Measurements from ENCODE around the gene RIMBP2.

Gene RIMBP2

GRCh38 chr12:130715998-130716968 is at the start of gene RIMBP2 (continued):
- TF ChIP-seq TSHZ1 (tag by site-specific recombination; IDR thresholded peaks at IDR 0.05; ENCODE audit: borderline replicate concordance) = no peak
- TF ChIP-seq ZNF184 (tag by site-specific recombination; IDR thresholded peaks at IDR 0.05) = no peak
- TF ChIP-seq HIC1 (tag by site-specific recombination; IDR thresholded peaks at IDR 0.05) = no peak
- TF ChIP-seq ZNF121 (tag by site-specific recombination; IDR thresholded peaks at IDR 0.05) = no peak
- no peak for TF ChIP-seq ZNF792 (tag by site-specific recombination; IDR thresholded peaks at IDR 0.05)
- TF ChIP-seq ZNF837 (tag by site-specific recombination; IDR thresholded peaks at IDR 0.05) = no peak
- TF ChIP-seq ZNF2 (tag by site-specific recombination; IDR thresholded peaks at IDR 0.05) = no peak
- TF ChIP-seq ZBTB17 (tag by site-specific recombination; IDR thresholded peaks at IDR 0.05) = peak; percentile 96
- TF ChIP-seq ZFP37 (tag by site-specific recombination; IDR thresholded peaks at IDR 0.05) = no peak
- no peak for TF ChIP-seq GLIS1 (tag by site-specific recombination; IDR thresholded peaks at IDR 0.05)
- no peak for TF ChIP-seq HOXA7 (CRISPR knock-in tag; IDR thresholded peaks at IDR 0.05; ENCODE audit: borderline replicate concordance)
- no peak for TF ChIP-seq ZNF624 (tag by site-specific recombination; IDR thresholded peaks at IDR 0.05)
- TF ChIP-seq ZNF645 (tag by site-specific recombination; IDR thresholded peaks at IDR 0.05) = no peak
- no peak for TF ChIP-seq ZNF394 (tag by site-specific recombination; IDR thresholded peaks at IDR 0.05; ENCODE audit: borderline replicate concordance)
- no peak for TF ChIP-seq ZNF433 (tag by site-specific recombination; IDR thresholded peaks at IDR 0.05; ENCODE audit: low read depth)
- TF ChIP-seq ZNF404 (tag by site-specific recombination; IDR thresholded peaks at IDR 0.05) = no peak
- no peak for TF ChIP-seq PBX3 (CRISPR knock-in tag; IDR thresholded peaks at IDR 0.05)
- TF ChIP-seq ZNF391 (tag by site-specific recombination; IDR thresholded peaks at IDR 0.05; ENCODE audit: borderline replicate concordance, low read depth) = no peak

GRCh38 chr12:130765186-130765659 is 49.1 kb upstream of the RIMBP2 start:
- Histone ChIP-seq H3K4me3 (ENCODE audit: low read depth, low read length) (no peak overlapping the region), H3K9me3 (ENCODE audit: control insufficient read depth, insufficient read depth, low read depth, low read length) (no peaks in the 10 kb centered on the region), H3K36me3 (ENCODE audit: control insufficient read depth in 2 of 2, insufficient read depth in 1 of 2, low read length in 2 of 2) (no peaks in the 10 kb centered on the region), H3K4me1 (ENCODE audit: control insufficient read depth, insufficient read depth, low read length) (no peaks in the 10 kb centered on the region), H3K27ac (ENCODE audit: extremely low read depth, low read depth, low read length) (no peak overlapping the region)
- POLR2A ChIA-PET = no interaction called here
- CTCF ChIA-PET = interaction anchor here (0.5 kb wide), 1 partner anchor 30 kb away, joined by 4 read pairs; no protein-coding TSS in a partner anchor
- TF ChIP-seq KLF16 (tag by site-specific recombination; IDR thresholded peaks at IDR 0.05) (no peak), ZIC2 (tag by site-specific recombination; IDR thresholded peaks at IDR 0.05) (peak; percentile 30; the same call in 1 of the 2 replicates), ZNF585B (tag by site-specific recombination; IDR thresholded peaks at IDR 0.05) (no peak), ZNF155 (tag by site-specific recombination; IDR thresholded peaks at IDR 0.05) (no peak; the same call in none of the 2 replicates), TSHZ1 (tag by site-specific recombination; IDR thresholded peaks at IDR 0.05; ENCODE audit: borderline replicate concordance) (peak; percentile 87), ZBTB8A (tag by site-specific recombination; IDR thresholded peaks at IDR 0.05) (no peak), ZNF138 (tag by site-specific recombination; IDR thresholded peaks at IDR 0.05; ENCODE audit: borderline replicate concordance) (no peak), WT1 (tag by site-specific recombination; IDR thresholded peaks at IDR 0.05) (no peak)

Measured in HEK293 (cell line).